ENCODE results near the gene DOK4. TPM values are rescaled to one million over a fixed set of nuclear protein-coding genes. Genes with fewer than 3 reads are reported as not detected.
A peak's percentile ranks its signal among the peaks of the same experiment; 100 is the strongest.

DOK4 gene
- total and polyA plus RNA-seq, 2 experiments from 2014 or later: 106 to 112 TPM

GRCh38 chr16:57529391-57530103 lies 43.3 kb upstream of the DOK4 start:
- no peaks in the 10 kb centered on the region for H4K20me1 ChIP-seq (ENCODE audit: insufficient read depth, poor library complexity, severe bottlenecking)
- 76% methylated on average over 14 of the region's 14 CpGs for WGBS (ENCODE audit: low lambda C conversion rate, missing lambda C conversion rate)
- H3K9me3 ChIP-seq (ENCODE audit: low read depth): no peaks in the 10 kb centered on the region
- no peak overlapping the region for H3K4me3 ChIP-seq
- H3K27ac ChIP-seq: no peak overlapping the region
- peak overlapping the region; percentile 77 for H3K4me2 ChIP-seq
- no peaks in the 10 kb centered on the region for H3K9me2 ChIP-seq (replicated peaks; ENCODE audit: insufficient read depth)
- no peaks in the 10 kb centered on the region for H3K27me3 ChIP-seq
- no peaks in the 10 kb centered on the region for H3K36me3 ChIP-seq (replicated peaks; ENCODE audit: insufficient read depth, low read depth)
- H3K4me1 ChIP-seq (ENCODE audit: insufficient read depth): peaks cover 20% of the 10 kb centered on the region
- peaks cover 23% of the 10 kb centered on the region for H3K79me2 ChIP-seq
- no peak overlapping the region for H2AFZ ChIP-seq
- TF ChIP-seq CTCF (IDR thresholded peaks at IDR 0.05; ENCODE audit: poor library complexity) (no peak), EZH2 (IDR thresholded peaks at IDR 0.05; ENCODE audit: borderline replicate concordance) (no peak), EZH2phosphoT487 (IDR thresholded peaks at IDR 0.05; ENCODE audit: low read depth, severe bottlenecking, unreplicated experiment) (no peak)
- no peak for DNase-seq (ENCODE audit: low spot score)

GRCh38 chr16:57528499-57529390 lies 42.5 kb upstream of the DOK4 start:
- 30% methylated on average over 91 of the region's 126 CpGs for WGBS (ENCODE audit: low lambda C conversion rate, missing lambda C conversion rate)
- TF ChIP-seq EZH2 (IDR thresholded peaks at IDR 0.05; ENCODE audit: borderline replicate concordance) (no peak), CTCF (IDR thresholded peaks at IDR 0.05; ENCODE audit: poor library complexity) (no peak), EZH2phosphoT487 (IDR thresholded peaks at IDR 0.05; ENCODE audit: low read depth, severe bottlenecking, unreplicated experiment) (no peak)
- Histone ChIP-seq H3K27me3 (no peaks in the 10 kb centered on the region), H2AFZ (no peak overlapping the region), H3K79me2 (peaks cover 15% of the 10 kb centered on the region), H3K9me3 (ENCODE audit: low read depth) (no peaks in the 10 kb centered on the region), H3K36me3 (replicated peaks; ENCODE audit: insufficient read depth, low read depth) (no peaks in the 10 kb centered on the region), H4K20me1 (ENCODE audit: insufficient read depth, poor library complexity, severe bottlenecking) (no peaks in the 10 kb centered on the region), H3K4me3 (no peak overlapping the region), H3K4me2 (peak overlapping the region; percentile 77), H3K4me1 (ENCODE audit: insufficient read depth) (peaks cover 12% of the 10 kb centered on the region), H3K9me2 (replicated peaks; ENCODE audit: insufficient read depth) (no peaks in the 10 kb centered on the region), H3K27ac (peak overlapping the region; percentile 54)
- peak; percentile 88 for DNase-seq (ENCODE audit: low spot score)

GRCh38 chr16:57527610-57528360 lies 41.5 kb upstream of the DOK4 start:
- WGBS (ENCODE audit: low lambda C conversion rate, missing lambda C conversion rate): 90% methylated on average over 19 of the region's 19 CpGs
- Histone ChIP-seq H3K9me3 (ENCODE audit: low read depth) (no peaks in the 10 kb centered on the region), H3K27ac (peak overlapping the region; percentile 54), H3K9me2 (replicated peaks; ENCODE audit: insufficient read depth) (no peaks in the 10 kb centered on the region), H2AFZ (no peak overlapping the region), H3K4me2 (peak overlapping the region; percentile 77), H3K79me2 (peaks cover 13% of the 10 kb centered on the region), H4K20me1 (ENCODE audit: insufficient read depth, poor library complexity, severe bottlenecking) (no peaks in the 10 kb centered on the region), H3K4me3 (no peak overlapping the region), H3K4me1 (ENCODE audit: insufficient read depth) (peaks cover 8% of the 10 kb centered on the region), H3K36me3 (replicated peaks; ENCODE audit: insufficient read depth, low read depth) (no peaks in the 10 kb centered on the region), H3K27me3 (no peaks in the 10 kb centered on the region)
- no peak for TF ChIP-seq CTCF (IDR thresholded peaks at IDR 0.05; ENCODE audit: poor library complexity)
- no peak for TF ChIP-seq EZH2phosphoT487 (IDR thresholded peaks at IDR 0.05; ENCODE audit: low read depth, severe bottlenecking, unreplicated experiment)
- no peak for TF ChIP-seq EZH2 (IDR thresholded peaks at IDR 0.05; ENCODE audit: borderline replicate concordance)
- DNase-seq (ENCODE audit: low spot score): no peak

Data from hepatocyte (in vitro differentiated cells).